ENCODE data around the gene CSTPP1.
"Not testable (repeated sequence)": the region's sequence is repeated elsewhere in the genome, so short reads cannot be mapped to it uniquely, and the experiment has no call there.

DNA sequence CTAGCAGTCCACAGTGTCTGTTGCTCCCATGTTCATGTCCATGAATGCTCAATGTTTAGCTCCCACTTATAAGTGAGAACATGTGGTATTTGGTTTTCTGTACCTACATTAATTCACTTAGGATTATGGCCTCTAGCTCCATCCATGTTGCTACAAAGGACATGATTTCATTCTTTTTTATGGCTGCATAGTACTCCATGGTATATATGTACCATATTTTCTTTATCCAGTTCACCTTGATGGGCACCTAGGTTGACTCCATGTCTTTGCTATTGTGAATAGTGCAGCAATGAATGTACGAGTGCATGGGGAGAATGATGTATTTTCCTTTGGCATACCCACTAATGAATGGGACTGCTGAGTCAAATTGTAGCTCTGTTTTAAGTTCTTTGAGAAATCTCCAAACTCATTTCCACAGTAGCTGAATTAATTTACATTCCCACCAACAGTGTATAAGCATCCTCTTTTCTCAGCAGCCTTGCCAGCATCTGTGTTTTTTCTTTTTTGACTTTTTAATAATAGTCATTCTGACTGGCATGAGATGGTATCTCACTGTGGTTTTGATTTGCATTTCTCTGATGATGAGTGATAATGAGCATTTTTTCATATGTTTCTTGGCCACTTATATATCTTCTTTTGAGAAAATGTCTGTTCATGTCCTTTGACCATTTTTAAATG, 53.4 kb downstream of the CSTPP1 start:
- TF ChIP-seq, protein P1, sequence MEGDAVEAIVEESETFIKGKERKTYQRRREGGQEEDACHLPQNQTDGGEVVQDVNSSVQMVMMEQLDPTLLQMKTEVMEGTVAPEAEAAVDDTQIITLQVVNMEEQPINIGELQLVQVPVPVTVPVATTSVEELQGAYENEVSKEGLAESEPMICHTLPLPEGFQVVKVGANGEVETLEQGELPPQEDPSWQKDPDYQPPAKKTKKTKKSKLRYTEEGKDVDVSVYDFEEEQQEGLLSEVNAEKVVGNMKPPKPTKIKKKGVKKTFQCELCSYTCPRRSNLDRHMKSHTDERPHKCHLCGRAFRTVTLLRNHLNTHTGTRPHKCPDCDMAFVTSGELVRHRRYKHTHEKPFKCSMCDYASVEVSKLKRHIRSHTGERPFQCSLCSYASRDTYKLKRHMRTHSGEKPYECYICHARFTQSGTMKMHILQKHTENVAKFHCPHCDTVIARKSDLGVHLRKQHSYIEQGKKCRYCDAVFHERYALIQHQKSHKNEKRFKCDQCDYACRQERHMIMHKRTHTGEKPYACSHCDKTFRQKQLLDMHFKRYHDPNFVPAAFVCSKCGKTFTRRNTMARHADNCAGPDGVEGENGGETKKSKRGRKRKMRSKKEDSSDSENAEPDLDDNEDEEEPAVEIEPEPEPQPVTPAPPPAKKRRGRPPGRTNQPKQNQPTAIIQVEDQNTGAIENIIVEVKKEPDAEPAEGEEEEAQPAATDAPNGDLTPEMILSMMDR (IDR thresholded peaks at IDR 0.05): not testable (repeated sequence)
- not testable (repeated sequence) for TF ChIP-seq POLR2A (IDR thresholded peaks at IDR 0.05)
